Mesothelial cell of epicardium (in vitro differentiated cells): ENCODE measurements around the gene IL2RG. TPM values are rescaled to one million over a fixed set of nuclear protein-coding genes. Genes with fewer than 3 reads are reported as not detected.

Source experiments
- DNase-seq, 2 experiments: peaks; one replicate each; pipeline ENCODE4 v3.0.0; 2021; ENCODE audit warnings: low spot score in 2 of 2; ENCODE audit not compliant: unreplicated experiment in 2 of 2
- H3K27ac Mint-ChIP-seq: 2 replicates; pipeline ENCODE4 v1.8.0; 2021; ENCODE audit warnings: mixed read lengths
- H3K27me3 Mint-ChIP-seq: 2 replicates; pipeline ENCODE4 v1.8.0; 2021; ENCODE audit warnings: low read depth, mixed read lengths
- H3K36me3 Mint-ChIP-seq: 2 replicates; pipeline ENCODE4 v1.8.0; 2021; ENCODE audit warnings: mixed read lengths
- H3K4me1 Mint-ChIP-seq: 2 replicates; pipeline ENCODE4 v1.8.0; 2021; ENCODE audit warnings: mixed read lengths
- H3K4me3 Mint-ChIP-seq: 2 replicates; pipeline ENCODE4 v1.8.0; 2021; ENCODE audit warnings: mild to moderate bottlenecking, moderate library complexity, mixed read lengths
- H3K9me3 Mint-ChIP-seq: 2 replicates; pipeline ENCODE4 v1.8.0; 2021; ENCODE audit warnings: mixed read lengths
- total RNA-seq: library from RNA; stranded (reverse); gene quantifications from 3 replicates; pipeline ENCODE4 v1.2.1, GENCODE V29; 2021
- TF ChIP-seq, protein P1 (sequence below): fragments of 200-600 bp; sonication (generic); IDR thresholded peaks from one replicate; pipeline ENCODE4 v1.5.0; 2021; ENCODE audit warnings: antibody characterized with exemption; ENCODE audit not compliant: unreplicated experiment

Gene IL2RG
- total RNA-seq, 1 donor from 2014 or later, result not detected

DNA sequence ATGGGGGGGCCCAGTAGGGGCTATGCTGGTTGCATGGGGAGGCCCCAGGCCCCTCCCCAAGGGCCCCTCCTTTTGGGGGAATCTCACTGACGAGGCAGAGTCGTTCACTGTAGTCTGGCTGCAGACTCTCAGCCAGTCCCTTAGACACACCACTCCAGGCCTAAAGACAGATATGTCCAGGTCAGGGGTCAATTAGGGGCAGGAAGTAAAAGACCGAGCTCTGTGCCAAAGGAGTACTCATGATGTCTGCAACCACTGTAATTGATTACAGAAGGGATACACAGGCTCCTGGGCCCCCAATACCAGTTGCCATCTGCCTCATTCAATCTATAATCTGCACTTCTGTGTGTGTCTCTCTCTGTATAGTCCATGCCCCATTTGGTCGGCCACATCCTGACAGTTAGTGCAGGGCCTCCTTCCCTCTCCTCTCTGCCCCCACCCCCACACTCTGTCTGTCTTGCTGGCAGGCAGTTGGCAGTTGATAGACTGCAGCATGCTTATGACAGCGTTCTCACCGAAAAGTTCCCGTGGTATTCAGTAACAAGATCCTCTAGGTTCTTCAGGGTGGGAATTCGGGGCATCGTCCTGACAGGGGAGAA lies 3.5 kb downstream of the IL2RG start:
- DNase-seq, result no peak
- no peak overlapping the region for H3K27ac Mint-ChIP-seq
- H3K27me3 Mint-ChIP-seq, result no peaks in the 10 kb centered on the region

DNA sequence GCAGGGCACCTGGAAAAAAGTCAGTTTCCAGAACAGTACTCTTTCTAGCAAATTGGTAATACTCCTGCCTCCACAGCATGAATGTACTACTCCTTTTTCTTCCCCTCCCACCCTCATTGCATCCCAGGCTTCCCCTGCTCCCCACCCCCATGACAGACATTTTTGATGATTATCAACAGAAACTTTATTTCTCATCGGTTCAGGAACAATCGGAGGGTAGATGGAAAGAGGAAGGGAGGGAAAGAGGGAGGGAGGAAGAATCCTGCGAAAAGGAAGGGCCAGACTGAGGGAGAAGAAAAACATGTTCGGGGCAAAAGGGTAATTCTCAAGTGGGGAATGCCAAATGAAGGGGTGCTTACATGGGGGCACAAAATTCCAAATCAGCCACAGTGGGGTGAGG lies 4.1 kb downstream of the IL2RG start:
- Mint-ChIP-seq H3K4me1 (peaks cover 37% of the 10 kb centered on the region), H3K27ac (no peak overlapping the region), H3K36me3 (no peaks in the 10 kb centered on the region), H3K27me3 (no peaks in the 10 kb centered on the region), H3K4me3 (no peak overlapping the region), H3K9me3 (peaks cover 16% of the 10 kb centered on the region)
- TF ChIP-seq, protein P1, sequence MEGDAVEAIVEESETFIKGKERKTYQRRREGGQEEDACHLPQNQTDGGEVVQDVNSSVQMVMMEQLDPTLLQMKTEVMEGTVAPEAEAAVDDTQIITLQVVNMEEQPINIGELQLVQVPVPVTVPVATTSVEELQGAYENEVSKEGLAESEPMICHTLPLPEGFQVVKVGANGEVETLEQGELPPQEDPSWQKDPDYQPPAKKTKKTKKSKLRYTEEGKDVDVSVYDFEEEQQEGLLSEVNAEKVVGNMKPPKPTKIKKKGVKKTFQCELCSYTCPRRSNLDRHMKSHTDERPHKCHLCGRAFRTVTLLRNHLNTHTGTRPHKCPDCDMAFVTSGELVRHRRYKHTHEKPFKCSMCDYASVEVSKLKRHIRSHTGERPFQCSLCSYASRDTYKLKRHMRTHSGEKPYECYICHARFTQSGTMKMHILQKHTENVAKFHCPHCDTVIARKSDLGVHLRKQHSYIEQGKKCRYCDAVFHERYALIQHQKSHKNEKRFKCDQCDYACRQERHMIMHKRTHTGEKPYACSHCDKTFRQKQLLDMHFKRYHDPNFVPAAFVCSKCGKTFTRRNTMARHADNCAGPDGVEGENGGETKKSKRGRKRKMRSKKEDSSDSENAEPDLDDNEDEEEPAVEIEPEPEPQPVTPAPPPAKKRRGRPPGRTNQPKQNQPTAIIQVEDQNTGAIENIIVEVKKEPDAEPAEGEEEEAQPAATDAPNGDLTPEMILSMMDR, result no peak
- DNase-seq, result no peak

More for the DNA sequence above, 3.5 kb downstream of the IL2RG start:
- Mint-ChIP-seq H3K4me1 (peaks cover 31% of the 10 kb centered on the region), H3K4me3 (no peak overlapping the region), H3K9me3 (peaks cover 20% of the 10 kb centered on the region), H3K36me3 (no peaks in the 10 kb centered on the region)
- TF ChIP-seq, protein P1, result no peak

DNA sequence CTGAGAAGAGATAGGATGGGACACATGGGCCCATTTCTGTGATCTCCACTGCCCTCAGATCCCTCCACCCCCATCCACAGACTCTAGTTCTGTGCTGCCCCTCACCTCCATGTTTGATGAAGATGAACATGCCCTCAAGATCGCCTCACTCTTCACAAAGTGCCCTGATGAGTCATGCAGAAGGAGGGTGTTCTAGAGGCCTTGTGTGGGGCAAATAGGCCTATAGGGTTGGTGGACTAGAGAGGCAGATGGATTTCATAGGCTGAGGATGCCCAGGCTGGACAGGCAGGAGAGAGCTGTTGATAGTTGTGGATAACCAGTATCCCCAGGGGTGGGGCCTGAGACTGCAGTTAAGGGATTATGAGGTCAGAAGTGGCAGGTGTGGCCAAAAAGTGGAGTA lies 5.0 kb downstream of the IL2RG start, which contains the start of gene CXorf65:
Gene CXorf65, minus strand, starts transcription at position 314 of the 400 bp plus-strand sequence. Its CDS starts 184 bp downstream, at position 130.
- H3K27me3 Mint-ChIP-seq, result no peaks in the 10 kb centered on the region
- H3K4me3 Mint-ChIP-seq, result no peak within 1 kb of the TSS
- no peak for DNase-seq
- H3K27ac Mint-ChIP-seq, result no peak within 1 kb of the TSS
- no peaks in the 10 kb centered on the region for H3K36me3 Mint-ChIP-seq
- TF ChIP-seq, protein P1, result no peak
- peaks cover 37% of the 10 kb centered on the region for H3K4me1 Mint-ChIP-seq
- peaks cover 14% of the 10 kb centered on the region for H3K9me3 Mint-ChIP-seq

DNA sequence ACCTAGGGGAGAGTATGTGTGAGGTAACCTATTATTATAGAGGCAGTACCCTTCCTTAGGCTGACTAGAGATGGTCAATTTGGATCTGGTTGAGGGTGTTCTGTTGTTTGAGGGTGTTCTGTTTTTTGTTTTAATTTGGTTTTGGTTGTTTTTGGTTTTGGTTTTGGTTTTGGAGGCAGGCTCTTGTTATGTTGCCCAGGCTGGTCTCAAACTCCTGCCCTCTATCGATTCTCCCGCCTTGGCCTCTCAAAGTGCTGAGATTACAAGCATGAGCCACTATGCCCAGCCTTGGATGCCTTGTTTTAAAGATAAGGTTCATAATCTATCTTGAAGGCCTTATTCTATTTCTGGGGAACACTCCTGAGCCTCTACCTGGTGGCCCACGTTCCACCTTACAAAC lies 5.7 kb downstream of the IL2RG start:
- H3K27me3 Mint-ChIP-seq, result no peaks in the 10 kb centered on the region
- H3K36me3 Mint-ChIP-seq, result no peaks in the 10 kb centered on the region
- DNase-seq, result no peak
- peaks cover 10% of the 10 kb centered on the region for H3K9me3 Mint-ChIP-seq
- TF ChIP-seq, protein P1, result no peak
- H3K4me3 Mint-ChIP-seq, result no peak overlapping the region
- peaks cover 39% of the 10 kb centered on the region for H3K4me1 Mint-ChIP-seq
- H3K27ac Mint-ChIP-seq, result no peak overlapping the region

DNA sequence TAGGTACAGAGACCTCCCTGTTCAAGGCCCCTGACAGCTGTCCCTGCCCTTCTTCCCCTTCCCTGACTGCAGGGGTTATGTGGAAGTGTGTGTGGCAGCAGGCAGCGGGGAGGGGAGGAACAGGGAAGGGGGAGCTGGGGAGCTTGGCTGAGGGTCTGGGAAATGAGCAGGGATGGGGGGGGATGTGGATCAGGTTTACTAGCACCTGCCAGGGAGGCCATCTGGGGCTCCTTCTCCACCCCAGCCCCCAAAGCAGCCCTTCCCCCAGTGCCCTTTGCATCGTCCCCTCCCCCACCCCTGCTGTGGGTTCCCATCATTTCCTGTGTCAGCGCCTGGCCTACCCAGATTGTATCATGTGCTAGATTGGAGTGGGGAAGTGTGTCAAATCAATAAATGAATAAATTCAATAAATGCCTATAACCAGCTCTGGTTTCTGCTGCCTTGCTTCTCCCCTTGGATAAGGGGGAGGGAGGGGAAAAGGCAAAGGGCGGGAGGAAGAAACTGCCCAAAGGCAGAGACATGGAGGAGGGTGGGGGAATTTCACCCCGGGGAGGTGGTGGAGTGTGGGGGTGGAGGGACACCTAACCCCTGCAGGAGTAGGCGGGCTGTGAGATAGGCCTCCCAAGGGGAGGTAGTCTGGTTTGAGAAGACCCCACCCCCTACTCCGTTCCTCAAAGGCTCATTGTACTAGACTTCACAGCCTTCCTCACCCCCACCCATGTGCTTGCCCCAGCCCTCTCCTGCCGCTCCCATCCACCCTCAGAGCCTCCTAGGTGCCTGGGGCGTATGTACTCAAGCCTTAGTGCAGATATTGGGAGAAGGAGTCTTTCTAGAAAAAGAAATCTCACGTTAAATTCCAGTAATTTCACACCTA lies 8.0 kb downstream of the IL2RG start:
- no peak for DNase-seq
- TF ChIP-seq, protein P1, result no peak
- Mint-ChIP-seq H3K9me3 (peaks cover 8% of the 10 kb centered on the region), H3K36me3 (no peaks in the 10 kb centered on the region), H3K27me3 (no peaks in the 10 kb centered on the region), H3K4me3 (peak overlapping the region; percentile 39), H3K27ac (peak overlapping the region; percentile 82), H3K4me1 (peaks cover 52% of the 10 kb centered on the region)
